Stimulated activated CD4-positive, alpha-beta T cell treated with anti-CD3 and anti-CD28 coated beads, Interleukin-15, amount 100 ng/mL, for 48 hours (primary cell): ENCODE data around the gene PM20D1.

Experiments used
- DNase-seq, 2 donors: peaks; one replicate each; pipeline ENCODE4 v3.0.0-alpha.2; 2020; ENCODE audit warnings: low read depth in 2 of 2

PM20D1 gene

DNA sequence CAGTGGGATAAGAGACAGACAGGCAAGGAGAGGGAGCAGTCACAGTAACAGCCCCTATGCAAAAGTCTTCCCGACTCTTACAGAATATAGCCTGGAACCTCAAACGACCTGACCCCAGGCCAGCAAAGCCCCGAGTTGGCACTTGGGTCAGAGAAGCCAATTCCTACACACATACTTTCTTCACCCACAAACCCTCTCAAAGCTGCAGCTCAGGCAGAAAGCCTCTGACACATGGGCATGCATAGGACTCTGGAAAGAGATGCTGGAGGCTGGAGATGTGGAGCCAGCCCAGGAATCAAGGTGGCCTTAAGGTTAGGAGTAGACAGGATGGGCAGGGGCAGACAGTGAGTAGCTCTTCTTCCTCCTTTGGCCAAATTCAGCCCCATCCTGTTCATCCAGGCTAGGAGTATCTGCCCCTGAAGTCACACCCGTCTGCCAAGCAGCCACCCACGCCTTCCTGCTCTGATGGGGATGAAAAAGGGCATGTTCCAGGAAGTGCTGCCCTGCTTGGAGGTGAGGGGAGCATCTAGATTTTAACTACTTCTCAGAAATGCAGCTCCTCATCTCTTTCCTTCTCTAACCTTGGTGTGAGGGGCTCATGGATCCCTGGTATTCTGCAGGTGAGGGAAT is 44.7 kb downstream of the PM20D1 start:
- DNase-seq = peak; percentile 22 to 39

DNA sequence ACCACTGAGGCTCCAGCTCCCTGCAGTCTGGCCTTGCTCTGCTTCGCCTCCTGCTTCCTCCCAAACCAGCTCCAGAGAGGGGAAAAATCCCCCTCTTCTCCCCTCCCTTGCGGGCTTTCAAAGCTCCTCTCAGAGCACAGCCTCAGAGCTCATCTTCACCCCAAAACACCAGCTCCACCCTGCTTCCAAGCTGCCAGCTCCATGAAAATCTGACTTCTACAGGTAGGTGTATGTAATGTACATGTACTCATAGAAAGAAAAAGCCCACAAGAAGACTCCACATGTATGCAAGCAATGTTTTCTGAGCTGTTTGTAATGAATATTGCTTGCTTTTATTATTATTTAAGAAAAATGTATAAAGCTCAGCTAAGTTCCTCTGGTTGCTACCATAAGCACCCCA is 45.3 kb downstream of the PM20D1 start:
- no peak for DNase-seq

DNA sequence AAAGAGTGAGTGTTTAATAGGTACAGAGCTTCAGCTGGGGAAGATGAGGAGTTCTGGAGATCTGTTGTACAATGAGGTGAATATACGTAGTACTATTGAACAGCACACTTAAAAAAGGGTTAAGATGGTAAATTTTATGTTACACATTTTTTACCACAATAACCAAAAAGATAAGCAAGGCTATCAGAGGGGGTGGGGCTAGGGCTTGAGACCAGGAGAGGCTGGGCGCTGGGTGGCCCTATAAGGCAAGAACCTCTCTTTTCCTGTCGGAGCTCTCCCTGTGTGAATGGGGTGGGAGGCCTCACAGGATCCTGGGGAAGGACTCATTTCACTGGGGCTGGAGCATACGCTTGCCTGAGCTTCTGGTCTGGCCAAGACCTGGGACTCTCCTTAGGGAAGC is 45.9 kb downstream of the PM20D1 start:
- no peak for DNase-seq

DNA sequence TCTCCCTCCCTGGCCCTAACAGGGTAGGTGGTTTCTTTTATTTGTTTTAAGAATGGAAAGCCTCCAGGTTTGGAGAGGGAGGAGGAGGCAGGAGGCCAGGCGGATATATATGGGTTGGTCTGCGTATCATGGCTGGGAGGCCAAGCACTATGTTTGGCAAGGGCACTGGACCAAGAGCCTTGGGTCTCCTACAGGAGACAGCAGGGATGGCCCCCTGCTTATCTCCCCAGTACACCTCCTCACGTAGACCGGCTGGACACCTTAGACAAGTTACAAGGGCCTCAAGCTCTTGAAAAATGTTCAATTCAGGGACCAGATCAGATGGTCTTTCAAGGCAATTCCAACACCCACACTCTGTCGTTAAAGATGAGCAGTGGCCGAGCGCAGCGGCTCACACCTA is 47.9 kb downstream of the PM20D1 start:
- no peak for DNase-seq

DNA sequence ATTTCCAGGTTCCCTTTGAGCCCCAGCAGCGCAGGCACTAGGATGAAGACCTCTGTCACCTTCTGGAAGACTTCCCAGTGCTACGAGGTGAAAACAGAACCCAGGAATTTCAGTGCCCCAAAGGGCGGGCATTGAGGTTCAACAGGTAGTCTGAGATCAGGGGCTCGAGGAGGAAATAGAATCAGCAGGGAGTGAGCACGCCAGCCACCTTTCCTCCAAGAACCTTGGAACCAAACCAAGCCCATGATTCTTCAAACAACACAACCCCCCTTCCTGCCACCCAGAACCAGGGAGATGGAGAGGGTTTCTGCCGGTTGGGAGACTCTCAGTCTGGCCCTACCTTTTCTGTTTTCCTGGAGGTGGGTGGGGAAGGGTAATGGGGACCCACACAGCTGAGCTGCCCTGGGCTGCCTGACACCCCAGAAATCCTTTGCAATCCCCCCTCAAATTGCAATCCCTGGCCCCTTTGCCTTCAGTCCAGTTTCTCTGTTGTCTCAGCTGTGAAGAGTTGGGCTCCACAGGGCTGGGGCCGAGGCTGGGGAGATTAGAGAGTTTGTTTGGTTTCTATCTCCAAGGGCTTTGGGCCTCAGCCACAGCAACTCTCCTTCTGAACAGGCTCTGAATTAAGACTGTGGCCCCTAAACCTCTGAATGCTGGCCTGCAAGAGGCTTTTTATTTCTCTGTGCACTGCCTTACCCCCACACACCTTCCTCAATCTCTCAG is 48.8 kb downstream of the PM20D1 start:
- DNase-seq = no peak

DNA sequence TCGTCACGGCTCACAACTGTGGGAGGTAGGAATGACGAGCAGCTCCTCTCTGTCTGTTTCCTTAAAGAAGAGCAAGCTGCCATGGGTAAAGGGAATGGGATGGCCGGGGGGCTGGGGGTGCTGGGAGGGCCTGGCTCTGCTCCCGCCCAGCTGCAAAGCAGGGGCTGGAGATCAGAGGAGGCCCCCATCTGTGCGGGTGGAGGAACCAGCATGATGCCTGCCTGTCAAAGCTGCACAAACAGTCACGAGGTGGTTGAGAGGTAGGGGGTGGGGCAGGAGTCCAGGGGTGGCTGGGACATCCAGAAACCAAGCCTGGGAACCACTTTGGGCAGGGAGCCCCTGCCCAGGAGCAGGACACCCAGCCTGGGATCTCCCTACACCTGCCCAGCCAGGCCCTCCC is 49.5 kb downstream of the PM20D1 start:
- no peak for DNase-seq

DNA sequence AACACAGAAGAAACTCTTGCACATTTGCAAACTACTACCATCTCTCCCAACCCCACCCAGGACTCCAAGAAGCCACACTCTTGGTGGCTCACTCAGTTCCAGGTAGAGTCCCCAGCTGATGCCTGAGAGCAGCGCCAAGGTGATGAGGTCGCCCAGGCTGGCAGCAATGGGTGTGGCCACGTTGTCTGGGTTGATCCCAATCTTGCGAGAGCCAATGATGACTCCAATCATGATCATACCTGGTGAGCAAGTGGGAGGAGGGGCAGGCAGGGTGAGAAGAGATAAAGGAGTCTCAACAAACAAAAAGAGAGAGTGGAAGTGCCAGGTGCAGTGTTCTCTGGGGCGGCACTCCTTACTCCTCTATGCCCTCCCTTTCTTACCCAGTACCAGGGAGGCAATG is 51.4 kb downstream of the PM20D1 start:
- DNase-seq = no peak

DNA sequence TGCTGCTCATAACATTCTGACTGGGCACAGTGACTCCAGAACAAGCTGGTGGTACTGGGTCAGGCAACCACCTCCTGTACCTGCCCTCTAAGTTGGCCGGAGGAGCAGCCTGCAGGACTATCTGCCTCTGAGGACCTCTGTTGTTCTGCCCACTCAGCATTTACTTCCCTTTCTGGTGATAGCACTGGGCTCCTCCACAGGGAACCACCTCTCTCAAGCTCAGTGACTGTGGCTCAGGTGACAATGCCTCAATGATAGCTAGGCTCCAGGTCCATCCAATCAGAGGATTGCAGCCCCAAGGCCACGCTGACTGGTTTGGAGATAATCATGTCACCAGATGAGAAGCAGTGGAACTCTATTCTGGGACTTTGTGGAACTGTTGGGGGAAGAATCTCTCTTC is 52.8 kb downstream of the PM20D1 start:
- no peak for DNase-seq

DNA sequence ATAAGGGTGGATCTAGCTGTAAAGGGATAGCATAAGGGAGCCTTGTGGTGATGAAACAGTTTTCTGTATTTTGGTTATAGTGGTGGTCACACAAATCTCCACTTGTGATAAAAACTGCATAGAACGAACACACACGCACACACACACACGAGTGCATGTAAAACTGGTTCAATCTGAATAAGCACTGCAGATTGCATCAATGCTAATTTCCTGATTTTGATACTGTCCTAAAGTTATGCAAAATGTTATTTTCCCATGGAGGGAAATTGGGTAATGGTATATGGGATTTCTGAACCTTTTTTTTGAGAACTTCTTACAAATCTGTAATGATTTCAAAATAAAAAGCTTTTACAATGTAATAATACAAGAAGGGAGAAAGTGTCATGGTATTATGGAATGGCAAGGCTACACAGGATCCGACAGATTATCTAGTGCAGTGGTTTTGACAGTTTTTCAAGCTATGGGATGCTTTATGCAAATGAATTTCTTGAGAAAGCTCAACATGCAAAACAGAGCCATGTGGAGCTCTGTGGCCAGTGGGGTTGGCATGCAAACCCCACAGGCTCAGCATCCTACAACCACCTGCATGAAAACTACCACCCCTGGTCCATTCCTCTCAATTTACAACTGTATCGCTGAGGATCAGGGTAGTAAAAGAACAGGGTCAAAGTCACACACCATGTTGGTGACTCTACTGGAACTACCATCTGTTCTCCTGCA is 55.8 kb downstream of the PM20D1 start:
- no peak for DNase-seq

DNA sequence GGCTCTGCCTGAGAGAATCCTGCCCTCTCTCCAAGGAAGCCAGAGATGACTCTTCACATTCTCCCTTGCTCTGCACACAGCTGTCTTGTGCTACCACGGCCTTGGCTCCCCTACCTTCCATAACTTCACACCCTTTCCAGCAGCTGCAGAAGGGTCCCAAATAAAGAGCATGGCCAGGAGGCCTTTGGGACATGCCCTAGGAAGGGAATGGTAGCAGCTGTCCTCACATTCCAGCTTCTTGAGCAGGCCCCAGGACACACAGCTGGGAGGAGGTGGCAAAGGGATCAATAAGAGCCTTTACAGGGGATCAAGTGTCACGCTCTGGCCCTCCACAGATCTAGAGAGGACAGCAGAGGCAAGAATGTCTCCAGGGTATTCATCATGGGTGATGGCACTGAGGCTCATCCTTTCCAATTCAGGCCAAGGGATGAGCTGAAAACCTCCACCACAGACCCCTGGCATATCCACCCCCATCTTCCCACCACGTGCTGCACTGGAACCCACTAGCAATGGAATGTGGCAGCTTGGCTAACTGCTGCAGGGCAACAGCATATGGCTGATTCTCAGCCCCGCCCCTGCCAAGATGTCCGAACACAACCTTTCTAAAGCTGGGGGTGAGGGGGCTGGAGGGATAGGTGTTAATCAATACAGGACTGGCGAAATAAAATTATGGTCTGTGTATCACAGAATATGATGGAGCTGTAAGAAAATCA is 56.8 kb downstream of the PM20D1 start:
- DNase-seq = no peak

DNA sequence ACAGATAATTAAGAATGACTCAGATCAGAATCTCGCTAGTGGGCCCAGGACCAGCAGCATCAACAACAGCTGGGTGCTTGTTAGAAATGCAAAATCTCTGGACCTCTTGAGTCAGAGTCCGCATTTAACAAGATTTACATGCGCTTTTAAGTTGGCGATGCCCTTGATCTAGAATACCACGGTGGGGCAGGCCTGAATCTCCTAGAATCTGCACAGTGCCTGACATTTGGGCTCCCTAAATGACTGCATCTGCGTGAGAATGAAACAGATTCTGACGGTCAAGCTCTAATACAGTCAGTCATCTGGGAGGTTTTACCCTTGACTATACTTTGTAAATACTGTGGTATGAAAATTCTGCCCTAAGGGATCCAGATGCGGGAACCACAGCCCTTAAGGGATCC is 57.5 kb downstream of the PM20D1 start:
- no peak for DNase-seq

DNA sequence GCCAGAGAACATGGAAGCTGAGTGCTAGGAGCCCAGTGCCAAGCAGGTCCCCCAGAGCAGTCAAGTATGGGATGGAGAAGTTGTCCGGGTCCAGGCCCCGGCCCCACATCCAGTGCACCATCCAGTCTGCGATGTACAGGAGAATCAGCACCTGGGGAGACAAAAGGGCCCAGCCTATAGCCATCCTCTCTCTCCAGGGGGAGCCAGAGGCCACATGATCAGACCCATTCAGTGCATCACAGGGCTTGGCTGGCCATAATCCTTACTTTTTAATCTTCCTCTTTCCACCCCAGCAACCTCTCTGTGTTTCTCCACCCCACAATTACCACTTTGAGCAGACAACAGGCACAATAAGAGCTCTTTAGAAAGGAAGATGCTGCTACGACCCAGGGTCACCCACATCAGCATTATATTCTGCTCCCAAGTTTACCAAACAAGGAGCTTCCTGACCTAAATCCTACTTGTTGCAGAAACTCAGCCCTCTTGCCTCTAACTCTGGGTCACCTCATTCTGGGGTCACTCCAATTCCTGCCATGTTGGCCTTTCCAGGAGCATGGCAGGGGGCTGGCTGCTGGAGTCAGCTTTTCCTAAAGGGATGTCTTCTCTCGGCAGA is 58.3 kb downstream of the PM20D1 start:
- peak in 1 of 2 donors; percentile 55 for DNase-seq

DNA sequence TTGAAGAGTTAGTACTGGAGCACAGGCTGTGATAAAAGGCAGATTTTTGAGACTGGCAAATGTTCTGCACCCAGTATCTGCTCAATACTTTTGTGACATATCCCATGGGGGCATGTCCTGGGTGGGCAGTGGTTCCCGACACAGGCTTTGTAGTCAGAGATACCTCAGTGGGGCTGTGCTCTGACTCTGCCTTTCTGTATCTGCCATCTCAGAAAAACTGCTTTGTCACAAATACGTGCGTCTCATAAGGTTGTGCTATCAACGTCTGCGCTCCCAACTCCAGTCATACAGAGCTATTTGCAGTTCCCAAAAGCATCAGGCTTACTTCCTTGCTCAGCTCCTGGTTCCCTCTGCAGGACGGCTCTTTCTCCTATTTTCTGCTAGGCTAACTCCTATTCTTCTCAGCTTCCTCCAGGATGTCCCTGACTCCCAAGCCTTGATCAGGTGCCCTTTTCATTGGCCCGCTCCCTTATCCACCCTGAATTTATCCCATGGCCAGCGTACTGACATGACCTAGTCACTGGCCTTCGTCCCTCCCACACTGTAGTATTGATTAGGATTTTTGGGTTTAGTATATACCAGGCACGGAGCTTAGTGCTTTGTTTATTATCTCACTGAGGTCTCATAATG is 62.5 kb downstream of the PM20D1 start:
- no peak for DNase-seq

DNA sequence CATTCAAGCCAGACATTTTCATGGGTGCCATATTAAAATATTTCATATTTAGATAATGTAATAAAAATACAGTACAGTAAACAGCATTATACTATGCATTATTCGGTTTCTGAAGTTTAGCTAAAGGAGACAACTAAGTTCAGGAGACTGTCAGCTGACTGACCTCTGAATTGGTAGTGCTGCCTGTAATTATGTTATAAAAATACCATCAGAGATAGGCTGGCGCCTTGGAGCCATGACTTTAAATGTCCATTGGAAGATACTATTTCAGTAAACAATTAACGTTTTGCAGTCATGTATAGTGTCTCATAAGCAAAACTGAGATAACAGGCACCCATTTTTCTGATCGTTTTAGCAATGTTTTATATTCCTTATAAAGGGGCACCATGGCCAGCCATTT is 63.3 kb downstream of the PM20D1 start:
- no peak for DNase-seq

DNA sequence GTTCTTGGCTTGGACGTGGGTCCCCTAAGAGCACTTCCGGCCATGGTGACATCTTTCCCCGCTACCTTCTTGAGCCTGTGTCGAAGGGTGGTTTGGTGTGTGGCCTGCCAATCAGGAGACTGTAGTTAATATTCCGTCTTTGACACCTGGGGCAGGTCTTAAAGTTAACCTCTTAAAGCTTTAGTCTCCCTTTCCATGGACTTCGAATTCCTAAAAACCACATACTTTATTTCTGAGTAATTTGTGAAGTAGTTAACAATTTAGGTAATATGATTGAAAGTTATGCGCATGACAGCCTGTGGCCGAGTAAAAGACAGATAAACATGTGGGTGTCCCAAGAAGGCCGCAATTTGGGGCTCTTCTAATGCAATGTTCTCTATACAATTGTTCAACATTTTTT is 64.5 kb downstream of the PM20D1 start:
- no peak for DNase-seq

DNA sequence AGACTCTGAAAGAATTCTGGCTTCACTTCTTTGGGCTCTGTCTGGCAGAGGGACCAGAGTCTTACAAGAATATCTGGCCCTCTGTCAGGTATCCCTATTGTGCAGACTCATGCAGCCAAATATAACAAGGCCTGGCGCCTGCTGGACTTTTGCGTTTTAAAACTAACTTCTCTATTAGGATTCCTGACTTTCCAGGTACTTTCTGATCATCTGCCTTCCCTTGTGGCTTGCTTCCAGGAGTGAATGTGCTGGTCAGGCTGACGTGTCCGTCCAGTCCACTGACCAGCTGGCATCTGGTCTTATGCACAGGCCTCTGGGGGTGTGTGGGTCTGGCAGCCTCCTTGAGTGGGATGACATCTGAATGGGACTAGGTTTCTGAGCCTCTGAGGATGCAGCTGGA is 66.0 kb downstream of the PM20D1 start:
- no peak for DNase-seq

DNA sequence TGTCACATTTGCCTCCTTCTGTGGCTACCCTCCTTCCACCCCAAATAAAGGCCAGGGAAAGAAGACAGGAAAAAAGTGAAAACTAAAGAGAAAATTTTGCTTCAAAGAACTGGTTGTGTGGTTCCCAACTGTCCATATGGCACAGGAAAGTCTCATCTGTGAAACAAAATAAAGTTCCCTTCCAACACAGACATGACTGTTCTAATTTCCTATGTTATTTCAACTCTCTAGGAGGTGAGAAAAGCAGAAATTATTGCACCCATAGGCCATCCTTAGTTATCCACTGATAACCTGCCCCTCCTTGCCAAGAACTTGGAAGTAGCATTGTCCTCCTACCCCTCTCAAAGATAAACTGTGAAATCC is 66.5 kb downstream of the PM20D1 start:
- no peak for DNase-seq

DNA sequence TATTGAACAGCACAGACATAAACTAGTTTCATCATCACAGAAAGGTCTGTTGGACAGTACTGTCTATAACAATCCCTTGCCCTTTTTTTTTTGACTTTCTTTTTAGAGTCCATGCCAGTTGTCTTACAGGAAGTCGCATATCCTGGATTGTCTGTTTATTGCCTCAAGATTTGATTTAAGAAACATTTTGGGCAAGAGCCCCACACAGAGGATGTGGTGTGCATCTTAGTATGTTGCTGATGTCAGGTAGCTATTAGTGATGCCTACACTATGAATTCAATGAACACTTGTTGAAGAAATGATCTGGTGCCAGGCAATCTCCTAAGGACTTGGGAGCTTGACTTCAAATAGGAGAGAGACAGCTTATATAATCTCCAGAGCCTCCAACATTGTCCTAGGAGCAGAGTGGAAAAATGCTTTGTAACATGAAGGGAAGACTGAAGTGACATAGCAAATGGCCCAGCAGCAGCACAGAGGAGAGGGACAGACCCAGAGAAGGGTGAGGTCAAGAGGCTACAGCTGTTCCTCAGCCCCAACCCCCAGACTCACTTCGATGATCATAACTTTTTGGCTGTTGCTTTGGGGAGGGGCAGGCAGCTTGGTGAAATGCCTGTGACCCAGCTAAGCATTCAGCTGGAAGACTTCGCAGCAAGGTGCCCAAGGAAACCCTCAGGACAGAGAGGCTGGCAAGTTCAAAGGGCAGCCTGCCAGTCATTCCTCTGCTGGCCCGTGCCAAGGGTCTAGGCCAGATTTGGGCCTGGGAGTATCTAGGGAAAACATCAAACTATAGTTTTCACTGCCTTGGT is 67.1 kb downstream of the PM20D1 start:
- no peak for DNase-seq

DNA sequence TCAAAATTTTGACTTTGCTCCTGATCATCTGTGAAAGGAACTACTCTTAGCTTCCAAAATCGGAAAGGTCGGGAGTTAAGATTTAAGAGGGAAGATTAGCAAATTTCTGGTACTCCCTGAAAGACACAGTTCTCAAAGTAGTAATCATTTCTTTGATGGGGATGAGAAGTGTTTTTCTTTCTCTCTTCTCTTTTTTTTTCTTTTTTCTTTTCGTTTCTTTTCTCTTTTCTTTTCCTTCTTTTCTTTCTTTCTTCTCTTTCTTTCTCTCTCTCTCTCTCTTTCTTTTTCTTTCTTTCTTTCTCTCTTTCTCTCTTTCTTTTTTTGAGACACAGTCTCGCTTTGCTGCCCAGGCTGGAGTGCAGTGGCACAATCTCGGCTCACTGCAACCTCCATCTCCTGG is 69.6 kb downstream of the PM20D1 start:
- no peak for DNase-seq
